ENCODE measurements around the gene TMEM190. TPM values are rescaled to one million over a fixed set of nuclear protein-coding genes. Genes with fewer than 3 reads are reported as not detected.
"Not testable (repeated sequence)": the region's sequence is repeated elsewhere in the genome, so short reads cannot be mapped to it uniquely, and the experiment has no call there.

The TMEM190 gene
- total RNA-seq, 4 donors from 2014 or later, result not detected

DNA sequence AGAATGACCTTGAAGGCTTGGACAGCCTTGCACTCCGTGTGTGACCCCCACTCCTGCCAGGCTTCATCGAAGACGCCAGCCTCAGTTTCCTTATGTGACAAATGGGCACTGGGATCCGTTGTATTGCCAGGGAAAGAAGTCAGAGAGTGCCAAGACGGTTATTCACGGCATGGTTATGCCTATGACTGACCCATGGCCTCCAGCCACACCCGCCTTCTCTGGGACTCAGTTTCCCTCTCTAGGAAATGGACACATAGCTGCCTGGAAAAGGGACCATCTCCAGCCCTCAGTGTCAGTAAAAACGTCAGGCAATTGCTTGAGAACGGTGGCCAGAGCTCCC is 31.9 kb downstream of the TMEM190 start:
- H3K36me3 ChIP-seq, result no peaks in the 10 kb centered on the region
- in situ Hi-C loops (cut with MboI; ENCODE audit: low sequenced_read_pairs in 4 of 4) (loop anchor here in 1 of 4 donors (25.0 kb wide), 2 partner anchors 121 to 271 kb away; partner anchors contain the start of genes BRSK1, HSPBP1 and TNNT1), intact Hi-C loops (cut with DNase I; ENCODE audit: low total_unique reads) (loop anchor here (1.0 to 5.0 kb wide), 3 partner anchors 54 to 214 kb away; partner anchors contain the start of genes C19orf85, ISOC2, KMT5C and ZNF784)
- H3K27me3 ChIP-seq, result no peaks in the 10 kb centered on the region
- ATAC-seq (no peak), DNase-seq (no peak)
- H3K9me3 ChIP-seq, result no peaks in the 10 kb centered on the region
- H3K27ac ChIP-seq, result peak overlapping the region; percentile 91 to 97 (median 93)
- TF ChIP-seq POLR2A (IDR thresholded peaks at IDR 0.05), result no peak
- TF ChIP-seq, protein P1, sequence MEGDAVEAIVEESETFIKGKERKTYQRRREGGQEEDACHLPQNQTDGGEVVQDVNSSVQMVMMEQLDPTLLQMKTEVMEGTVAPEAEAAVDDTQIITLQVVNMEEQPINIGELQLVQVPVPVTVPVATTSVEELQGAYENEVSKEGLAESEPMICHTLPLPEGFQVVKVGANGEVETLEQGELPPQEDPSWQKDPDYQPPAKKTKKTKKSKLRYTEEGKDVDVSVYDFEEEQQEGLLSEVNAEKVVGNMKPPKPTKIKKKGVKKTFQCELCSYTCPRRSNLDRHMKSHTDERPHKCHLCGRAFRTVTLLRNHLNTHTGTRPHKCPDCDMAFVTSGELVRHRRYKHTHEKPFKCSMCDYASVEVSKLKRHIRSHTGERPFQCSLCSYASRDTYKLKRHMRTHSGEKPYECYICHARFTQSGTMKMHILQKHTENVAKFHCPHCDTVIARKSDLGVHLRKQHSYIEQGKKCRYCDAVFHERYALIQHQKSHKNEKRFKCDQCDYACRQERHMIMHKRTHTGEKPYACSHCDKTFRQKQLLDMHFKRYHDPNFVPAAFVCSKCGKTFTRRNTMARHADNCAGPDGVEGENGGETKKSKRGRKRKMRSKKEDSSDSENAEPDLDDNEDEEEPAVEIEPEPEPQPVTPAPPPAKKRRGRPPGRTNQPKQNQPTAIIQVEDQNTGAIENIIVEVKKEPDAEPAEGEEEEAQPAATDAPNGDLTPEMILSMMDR (IDR thresholded peaks at IDR 0.05 in 4 of 5, conservative IDR thresholded peaks at IDR 0.05 in 1 of 5), result no peak
- H3K4me3 ChIP-seq, result peak overlapping the region; percentile 68 to 85 (median 70)
- H3K4me1 ChIP-seq, result peaks cover 0 to 15% of the 10 kb centered on the region in 2 donors

DNA sequence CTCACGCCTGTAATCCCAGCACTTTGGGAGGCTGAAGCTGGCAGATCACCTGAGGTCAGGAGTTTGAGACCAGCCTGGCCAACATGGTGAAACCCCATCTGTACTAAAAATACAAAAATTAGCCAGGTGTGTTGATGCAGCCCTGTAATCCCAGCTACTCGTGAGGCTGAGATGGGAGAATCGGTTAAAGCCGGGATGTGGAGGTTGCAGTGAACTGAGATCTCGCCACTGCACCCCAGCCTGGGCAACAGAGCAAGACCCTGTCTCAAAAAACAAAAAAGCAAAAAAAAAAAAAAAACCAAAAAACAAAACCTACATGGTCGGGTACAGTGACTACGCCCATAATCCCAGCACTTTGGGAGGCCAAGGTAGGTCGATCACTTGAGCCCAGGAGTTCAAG is 32.6 kb downstream of the TMEM190 start:
- H3K9me3 ChIP-seq, H3K27me3 ChIP-seq, H3K27ac ChIP-seq, H3K36me3 ChIP-seq, H3K4me3 ChIP-seq, DNase-seq, ATAC-seq: not testable (repeated sequence)
- H3K4me1 ChIP-seq, result peaks cover 0 to 15% of the 10 kb centered on the region in 2 donors
- in situ Hi-C loops (cut with MboI; ENCODE audit: low sequenced_read_pairs in 4 of 4) (loop anchor here in 1 of 4 donors (25.0 kb wide), 2 partner anchors 122 to 272 kb away; partner anchors contain the start of genes BRSK1, HSPBP1 and TNNT1), intact Hi-C loops (cut with DNase I; ENCODE audit: low total_unique reads) (loop anchor here (5.0 kb wide), 2 partner anchors 53 to 213 kb away; partner anchors contain the start of genes C19orf85, ISOC2 and ZNF784)

DNA sequence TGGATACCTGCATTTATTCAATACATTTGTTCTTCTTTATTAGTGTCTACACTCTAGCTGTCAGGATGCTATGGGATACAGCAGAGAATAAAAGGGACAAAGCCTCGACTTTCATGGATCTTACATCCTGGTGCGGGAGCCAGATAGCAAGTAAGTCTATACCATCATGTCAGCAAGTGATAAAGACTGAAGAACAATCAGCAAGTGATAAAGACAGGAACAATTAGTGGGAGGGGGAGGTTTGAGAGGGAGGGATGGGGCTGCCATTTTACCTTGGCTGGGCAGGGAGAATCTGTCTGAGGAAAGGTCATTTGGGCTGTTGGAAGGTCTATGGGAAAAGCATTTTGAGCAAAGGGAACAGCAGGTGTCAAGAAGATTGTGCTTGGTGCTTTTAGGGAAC is 33.5 kb downstream of the TMEM190 start:
- in situ Hi-C loops (cut with MboI; ENCODE audit: low sequenced_read_pairs in 4 of 4), result loop anchor here in 1 of 4 donors (25.0 kb wide), 2 partner anchors 123 to 273 kb away; partner anchors contain the start of genes BRSK1, HSPBP1 and TNNT1

DNA sequence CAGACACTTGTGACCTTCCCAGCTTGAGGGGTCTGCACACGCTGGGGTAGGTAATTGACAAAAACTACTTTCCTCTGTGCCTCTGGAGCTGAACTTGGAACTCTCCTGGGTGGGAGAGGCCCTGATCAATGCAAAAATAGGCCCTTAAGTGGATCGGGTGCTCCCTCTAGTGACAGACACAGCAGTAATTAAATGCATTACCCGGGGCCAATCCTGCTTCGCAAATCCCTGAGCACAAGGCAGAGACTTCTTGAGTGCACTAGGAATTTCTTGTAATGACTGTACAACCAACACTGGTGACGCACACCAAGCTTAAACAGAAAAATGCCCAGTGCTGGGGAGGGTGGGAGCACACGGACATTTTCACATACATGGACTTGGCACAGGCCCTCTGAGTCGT is 41.6 kb downstream of the TMEM190 start:
- H3K4me3 ChIP-seq, result no peak overlapping the region
- ATAC-seq (no peak), DNase-seq (no peak)
- in situ Hi-C loops (cut with MboI; ENCODE audit: low sequenced_read_pairs in 4 of 4) (loop anchor here in 1 of 4 donors (25.0 kb wide), 2 partner anchors 131 to 281 kb away; partner anchors contain the start of genes BRSK1, HSPBP1 and TNNT1), intact Hi-C loops (cut with DNase I; ENCODE audit: low total_unique reads) (no loop called here)
- H3K36me3 ChIP-seq, result no peaks in the 10 kb centered on the region
- TF ChIP-seq POLR2A (IDR thresholded peaks at IDR 0.05), result no peak
- TF ChIP-seq, protein P1 (IDR thresholded peaks at IDR 0.05 in 4 of 5, conservative IDR thresholded peaks at IDR 0.05 in 1 of 5), result peak in 3 of 5 experiments; percentile 40 to 46 (median 46)
- H3K4me1 ChIP-seq, result no peaks in the 10 kb centered on the region
- H3K9me3 ChIP-seq, result no peaks in the 10 kb centered on the region
- no peak overlapping the region for H3K27ac ChIP-seq
- peaks cover 5 to 15% (median 5%) of the 10 kb centered on the region in 3 donors for H3K27me3 ChIP-seq

More for the DNA sequence above, 33.5 kb downstream of the TMEM190 start:
- no peaks in the 10 kb centered on the region for H3K36me3 ChIP-seq
- ATAC-seq, result no peak
- H3K4me1 ChIP-seq, result peaks cover 0 to 15% of the 10 kb centered on the region in 2 donors
- TF ChIP-seq POLR2A (IDR thresholded peaks at IDR 0.05), result no peak
- TF ChIP-seq, protein P1 (IDR thresholded peaks at IDR 0.05 in 4 of 5, conservative IDR thresholded peaks at IDR 0.05 in 1 of 5), result no peak
- intact Hi-C loops (cut with DNase I; ENCODE audit: low total_unique reads), result no loop called here
- H3K9me3 ChIP-seq, result no peaks in the 10 kb centered on the region
- no peaks in the 10 kb centered on the region for H3K27me3 ChIP-seq
- no peak overlapping the region for H3K27ac ChIP-seq
- no peak overlapping the region for H3K4me3 ChIP-seq
- DNase-seq, result no peak

DNA sequence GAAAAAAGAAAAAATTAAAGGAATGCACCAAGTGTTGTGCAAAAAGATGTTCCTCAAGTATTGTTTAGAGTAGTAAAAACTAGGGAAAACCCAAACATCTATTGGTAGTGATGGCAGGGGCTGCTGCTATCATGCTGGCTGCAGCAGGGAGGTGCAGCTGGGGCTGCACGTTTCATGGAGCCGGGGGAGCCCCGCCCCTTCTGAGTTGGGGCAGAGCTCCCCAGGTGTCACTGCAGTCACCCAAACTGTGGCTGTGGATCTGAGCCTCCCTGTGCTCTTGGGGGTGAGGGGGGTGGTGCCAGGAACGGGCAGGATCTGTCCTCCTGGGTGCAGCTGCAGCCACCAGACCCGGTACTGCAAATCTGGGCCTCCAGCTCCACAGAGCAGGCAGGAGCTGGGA is 42.5 kb downstream of the TMEM190 start:
- ATAC-seq, result no peak
- intact Hi-C loops (cut with DNase I; ENCODE audit: low total_unique reads), result no loop called here
- Histone ChIP-seq H3K4me3 (no peak overlapping the region), H3K27me3 (peaks cover 5 to 15% (median 5%) of the 10 kb centered on the region in 3 donors), H3K27ac (no peak overlapping the region), H3K36me3 (no peaks in the 10 kb centered on the region), H3K9me3 (no peaks in the 10 kb centered on the region), H3K4me1 (no peaks in the 10 kb centered on the region)
- TF ChIP-seq, protein P1 (IDR thresholded peaks at IDR 0.05 in 4 of 5, conservative IDR thresholded peaks at IDR 0.05 in 1 of 5), result no peak
- in situ Hi-C loops (cut with MboI; ENCODE audit: low sequenced_read_pairs in 4 of 4), result loop anchor here in 1 of 4 donors (25.0 kb wide), 2 partner anchors 132 to 282 kb away; partner anchors contain the start of genes BRSK1, HSPBP1 and TNNT1
- no peak for DNase-seq
